DOHH2 (cell line): ENCODE results near the gene SLC30A4.

Source experiments
- H3F3A ChIP-seq: fragments of 200-600 bp; sonication (generic), shearing (Covaris generic); 2 replicates; pipeline ENCODE4 v1.6.0; 2016; ENCODE audit warnings: antibody characterized with exemption, mild to moderate bottlenecking; ENCODE audit not compliant: control insufficient read depth, insufficient read depth
- H3K27ac ChIP-seq: fragments of 200-600 bp; sonication (generic); 2 replicates; pipeline ENCODE4 v1.5.1; 2014; ENCODE audit warnings: low read depth, mild to moderate bottlenecking, low read length, moderate library complexity
- H3K27me3 ChIP-seq: fragments of 200-600 bp; sonication (generic); 2 replicates; pipeline ENCODE4 v1.6.1; 2014; ENCODE audit warnings: mild to moderate bottlenecking, low read length, mixed read lengths; ENCODE audit not compliant: control insufficient read depth
- H3K36me3 ChIP-seq: fragments of 200-600 bp; sonication (generic); 2 replicates; pipeline ENCODE4 v1.6.1; 2014; ENCODE audit warnings: mild to moderate bottlenecking, low read length, moderate library complexity, mixed read lengths; ENCODE audit not compliant: control insufficient read depth
- H3K4me1 ChIP-seq: fragments of 200-600 bp; sonication (generic); 2 replicates; pipeline ENCODE4 v1.6.1; 2014; ENCODE audit warnings: mild to moderate bottlenecking, low read length, mixed read lengths; ENCODE audit not compliant: control insufficient read depth
- H3K4me2 ChIP-seq: fragments of 200-600 bp; sonication (generic); 2 replicates; pipeline ENCODE4 v1.6.0; 2014; ENCODE audit warnings: mild to moderate bottlenecking, low read length, moderate library complexity
- H3K4me3 ChIP-seq: fragments of 200-600 bp; sonication (generic); 2 replicates; pipeline ENCODE4 v1.5.1; 2014; ENCODE audit warnings: mild to moderate bottlenecking, low read length, mixed read lengths
- H3K79me2 ChIP-seq: fragments of 200-600 bp; sonication (generic); 2 replicates; pipeline ENCODE4 v1.6.1; 2014; ENCODE audit warnings: mild to moderate bottlenecking, low read length, mixed read lengths; ENCODE audit not compliant: control insufficient read depth
- H3K9me2 ChIP-seq: fragments of 200-600 bp; sonication (generic); replicated peaks from 2 replicates; pipeline ENCODE4 v1.6.1; 2014; ENCODE audit warnings: mild to moderate bottlenecking, low read length, mixed read lengths; ENCODE audit not compliant: control insufficient read depth
- H3K9me3 ChIP-seq: fragments of 200-600 bp; sonication (generic); 2 replicates; pipeline ENCODE4 v1.6.1; 2014; ENCODE audit warnings: antibody characterized with exemption, low read length, mixed read lengths; ENCODE audit not compliant: control insufficient read depth, insufficient read depth
- H4K20me1 ChIP-seq: fragments of 200-600 bp; sonication (generic); 2 replicates; pipeline ENCODE4 v1.6.0; 2014; ENCODE audit warnings: low read depth, mild to moderate bottlenecking, antibody characterized with exemption, low read length, moderate library complexity; ENCODE audit not compliant: control insufficient read depth, insufficient read depth
- EZH2phosphoT487 ChIP-seq: fragments of 200-600 bp; sonication (generic); IDR thresholded peaks from 2 replicates; pipeline ENCODE4 v1.6.1; 2017; ENCODE audit warnings: borderline replicate concordance, mild to moderate bottlenecking, antibody characterized with exemption, low read length, moderate library complexity, mixed read lengths
- TF ChIP-seq, protein P1 (sequence below): fragments of 200-600 bp; sonication (generic); IDR thresholded peaks from one replicate; pipeline ENCODE4 v1.5.1; 2014; ENCODE audit warnings: antibody characterized with exemption, mild to moderate bottlenecking, low read depth, low read length; ENCODE audit not compliant: poor library complexity, severe bottlenecking

Gene SLC30A4

DNA sequence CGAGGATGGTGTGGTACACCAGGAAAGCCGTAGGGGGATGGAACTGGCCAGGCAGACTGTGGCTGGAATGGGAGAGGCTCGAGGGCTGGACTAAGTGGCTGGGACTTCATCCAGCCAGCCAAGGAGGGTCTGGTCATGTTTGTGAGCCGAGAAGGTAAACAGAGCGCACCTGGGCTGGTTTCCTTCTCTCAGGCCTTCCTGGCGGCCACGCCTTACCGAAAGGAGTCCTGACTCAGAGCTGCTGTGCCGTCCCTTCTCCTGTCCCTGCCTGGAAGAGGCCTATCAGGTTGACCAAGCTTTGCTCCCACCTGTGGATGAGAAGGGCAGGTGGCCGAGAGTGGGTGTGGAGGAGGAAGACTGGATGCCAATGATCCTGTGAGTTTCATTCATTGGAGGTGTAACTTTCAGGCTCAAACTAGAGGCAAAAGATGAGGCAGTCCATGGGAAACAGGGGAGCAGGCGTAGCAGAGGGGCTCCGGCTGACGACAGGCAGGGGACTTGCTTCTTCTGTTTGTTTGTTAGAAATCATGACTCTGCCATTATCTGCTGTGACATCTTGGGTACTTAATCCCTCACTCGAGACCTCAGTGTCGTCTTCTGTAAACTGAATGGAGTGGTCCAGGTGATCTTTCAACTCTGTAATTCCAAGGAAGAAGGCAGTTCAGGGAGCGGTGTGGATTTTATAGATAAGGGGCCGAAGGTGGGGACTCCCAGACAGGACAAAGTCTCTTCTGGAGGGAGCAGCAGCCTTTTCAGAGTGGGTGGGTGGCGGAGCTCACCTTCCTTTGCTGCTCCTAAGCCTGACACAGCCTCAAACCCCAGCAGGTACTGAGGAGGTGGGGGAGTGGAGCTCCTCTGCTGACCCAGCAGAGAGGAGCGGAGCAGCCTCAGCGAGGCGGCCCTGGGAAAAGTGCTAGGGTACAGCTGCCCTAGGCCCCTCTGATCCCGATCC, 72.4 kb downstream of the SLC30A4 start:
- no peak for TF ChIP-seq EZH2phosphoT487
- TF ChIP-seq, protein P1, sequence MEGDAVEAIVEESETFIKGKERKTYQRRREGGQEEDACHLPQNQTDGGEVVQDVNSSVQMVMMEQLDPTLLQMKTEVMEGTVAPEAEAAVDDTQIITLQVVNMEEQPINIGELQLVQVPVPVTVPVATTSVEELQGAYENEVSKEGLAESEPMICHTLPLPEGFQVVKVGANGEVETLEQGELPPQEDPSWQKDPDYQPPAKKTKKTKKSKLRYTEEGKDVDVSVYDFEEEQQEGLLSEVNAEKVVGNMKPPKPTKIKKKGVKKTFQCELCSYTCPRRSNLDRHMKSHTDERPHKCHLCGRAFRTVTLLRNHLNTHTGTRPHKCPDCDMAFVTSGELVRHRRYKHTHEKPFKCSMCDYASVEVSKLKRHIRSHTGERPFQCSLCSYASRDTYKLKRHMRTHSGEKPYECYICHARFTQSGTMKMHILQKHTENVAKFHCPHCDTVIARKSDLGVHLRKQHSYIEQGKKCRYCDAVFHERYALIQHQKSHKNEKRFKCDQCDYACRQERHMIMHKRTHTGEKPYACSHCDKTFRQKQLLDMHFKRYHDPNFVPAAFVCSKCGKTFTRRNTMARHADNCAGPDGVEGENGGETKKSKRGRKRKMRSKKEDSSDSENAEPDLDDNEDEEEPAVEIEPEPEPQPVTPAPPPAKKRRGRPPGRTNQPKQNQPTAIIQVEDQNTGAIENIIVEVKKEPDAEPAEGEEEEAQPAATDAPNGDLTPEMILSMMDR = no peak
- H3K27ac ChIP-seq = no peak overlapping the region
- H3K27me3 ChIP-seq = peaks cover 9% of the 10 kb centered on the region; the same call in 1 of the 2 replicates
- H3K4me3 ChIP-seq = no peak overlapping the region
- H3K36me3 ChIP-seq = no peaks in the 10 kb centered on the region
- no peaks in the 10 kb centered on the region for H3K79me2 ChIP-seq
- no peaks in the 10 kb centered on the region for H3F3A ChIP-seq
- peaks cover 8% of the 10 kb centered on the region for H3K4me1 ChIP-seq
- no peak overlapping the region for H3K4me2 ChIP-seq
- H3K9me2 ChIP-seq = no peaks in the 10 kb centered on the region
- H4K20me1 ChIP-seq = no peaks in the 10 kb centered on the region
- no peaks in the 10 kb centered on the region for H3K9me3 ChIP-seq

DNA sequence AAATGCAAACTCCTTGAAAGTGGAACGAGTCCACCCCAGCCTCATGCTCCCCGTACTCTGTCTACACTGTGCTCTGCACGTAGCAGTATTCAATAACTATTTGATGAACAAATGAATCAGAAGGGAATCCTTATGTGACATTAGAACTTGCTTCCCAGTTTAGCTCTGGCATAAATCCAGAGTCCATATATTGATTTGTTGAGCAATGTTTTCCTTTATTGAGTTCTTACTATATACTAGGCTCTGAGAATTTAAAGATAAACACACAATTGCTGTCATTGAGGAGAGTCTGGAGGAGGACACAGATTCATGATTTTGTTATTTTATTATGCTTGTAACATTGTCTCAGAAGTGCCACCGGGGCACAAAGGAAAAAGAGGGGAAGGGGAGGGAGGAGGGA, 73.2 kb downstream of the SLC30A4 start:
- H3K9me2 ChIP-seq = no peaks in the 10 kb centered on the region
- H3K79me2 ChIP-seq = no peaks in the 10 kb centered on the region
- no peak overlapping the region for H3K27ac ChIP-seq
- no peaks in the 10 kb centered on the region for H3F3A ChIP-seq
- H3K36me3 ChIP-seq = no peaks in the 10 kb centered on the region
- H3K4me2 ChIP-seq = no peak overlapping the region
- H3K9me3 ChIP-seq = no peaks in the 10 kb centered on the region
- H3K27me3 ChIP-seq = peaks cover 9% of the 10 kb centered on the region; the same call in 1 of the 2 replicates
- H3K4me3 ChIP-seq = no peak overlapping the region
- no peaks in the 10 kb centered on the region for H3K4me1 ChIP-seq
- H4K20me1 ChIP-seq = no peaks in the 10 kb centered on the region
- no peak for TF ChIP-seq EZH2phosphoT487
- TF ChIP-seq, protein P1 = no peak

DNA sequence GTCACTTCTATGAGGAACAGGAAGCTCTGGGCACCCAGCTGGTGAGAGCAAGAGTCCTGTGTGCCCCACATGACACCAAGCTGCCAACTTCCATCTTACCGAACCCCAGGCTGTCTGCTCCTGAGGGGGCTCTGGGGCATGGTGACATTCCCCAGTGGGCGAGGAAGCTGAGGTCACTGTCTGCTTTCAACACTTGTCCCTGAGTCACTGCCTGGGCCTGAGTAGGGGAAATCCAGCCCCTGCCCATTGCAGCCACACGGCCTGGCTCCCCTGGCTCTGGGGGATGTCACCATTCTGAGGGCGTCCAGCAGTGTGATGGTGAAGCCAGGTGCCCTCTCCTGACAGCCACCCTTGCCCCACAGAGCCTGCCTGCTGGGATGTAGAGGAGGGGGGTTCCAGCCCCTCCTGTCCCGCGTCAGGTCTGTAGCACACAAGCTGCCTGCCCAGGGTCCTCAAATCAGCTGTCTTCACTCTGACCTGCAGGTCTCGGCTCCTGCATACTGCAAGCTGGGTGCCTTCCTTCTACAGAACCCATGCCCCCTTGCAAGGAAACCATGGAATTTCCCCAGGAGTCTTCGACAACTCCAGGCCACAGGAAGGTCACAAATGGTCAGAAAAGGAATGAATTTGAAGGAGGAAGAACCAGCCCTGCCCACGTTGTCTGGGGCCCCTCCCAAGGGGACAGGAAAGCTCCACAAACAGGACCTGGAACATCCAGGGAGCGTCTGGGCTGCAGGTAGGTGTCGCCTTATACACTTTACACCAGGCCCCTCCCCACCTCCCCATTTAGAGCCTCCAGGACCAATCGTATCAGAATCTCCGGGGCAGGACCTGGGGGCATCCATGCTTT, 74.3 kb downstream of the SLC30A4 start:
- no peak overlapping the region for H3K4me3 ChIP-seq
- H3K27me3 ChIP-seq = peaks cover 9% of the 10 kb centered on the region; the same call in 1 of the 2 replicates
- H3K36me3 ChIP-seq = no peaks in the 10 kb centered on the region
- H3K9me2 ChIP-seq = no peaks in the 10 kb centered on the region
- no peaks in the 10 kb centered on the region for H3K9me3 ChIP-seq
- no peaks in the 10 kb centered on the region for H4K20me1 ChIP-seq
- TF ChIP-seq, protein P1 = no peak
- no peak for TF ChIP-seq EZH2phosphoT487
- H3K79me2 ChIP-seq = no peaks in the 10 kb centered on the region
- no peaks in the 10 kb centered on the region for H3F3A ChIP-seq
- no peaks in the 10 kb centered on the region for H3K4me1 ChIP-seq
- no peak overlapping the region for H3K27ac ChIP-seq
- no peak overlapping the region for H3K4me2 ChIP-seq
